Fibroblast of mammary gland (primary cell): ENCODE measurements around the gene METAP1D.

Experiments used
- DNase-seq: peaks from one replicate; pipeline ENCODE4 v3.0.0-alpha.2; 2010; ENCODE audit warnings: low read depth
- H3K4me3 ChIP-seq: 2 replicates; pipeline ENCODE4 v1.5.1; 2011; ENCODE audit warnings: low read depth, mild to moderate bottlenecking, low read length, moderate library complexity; ENCODE audit not compliant: control insufficient read depth
- CTCF ChIP-seq: conservative IDR thresholded peaks from 2 replicates; pipeline ENCODE4 v1.5.1; 2011; ENCODE audit warnings: low read depth, low read length, inconsistent platforms; ENCODE audit not compliant: control insufficient read depth, insufficient read depth

METAP1D gene

GRCh38 chr2:172114579-172114978, 114.8 kb downstream of the METAP1D start:
- no peak overlapping the region for H3K4me3 ChIP-seq
- TF ChIP-seq CTCF: no peak
- DNase-seq: no peak

GRCh38 chr2:172116107-172116506, 116.4 kb downstream of the METAP1D start:
- no peak for TF ChIP-seq CTCF
- no peak overlapping the region for H3K4me3 ChIP-seq
- no peak for DNase-seq

GRCh38 chr2:172119089-172119488, 119.3 kb downstream of the METAP1D start:
- no peak overlapping the region for H3K4me3 ChIP-seq
- DNase-seq: peak; percentile 76
- TF ChIP-seq CTCF: no peak

GRCh38 chr2:172120118-172120517, 120.4 kb downstream of the METAP1D start:
- TF ChIP-seq CTCF: no peak
- no peak for DNase-seq
- H3K4me3 ChIP-seq: no peak overlapping the region

GRCh38 chr2:172128484-172128883, 128.7 kb downstream of the METAP1D start:
- DNase-seq: peak; percentile 74
- no peak overlapping the region for H3K4me3 ChIP-seq
- TF ChIP-seq CTCF: no peak

GRCh38 chr2:172129404-172129803, 129.7 kb downstream of the METAP1D start:
- no peak for TF ChIP-seq CTCF
- no peak for DNase-seq
- H3K4me3 ChIP-seq: no peak overlapping the region
